ENCODE results near the gene CUBN.

GRCh38 chr10:16953270-16953669 lies 176.3 kb downstream of the CUBN start:
- no peak for TF ChIP-seq CTCF (IDR thresholded peaks at IDR 0.05)
- no peak for TF ChIP-seq POLR2AphosphoS5 (IDR thresholded peaks at IDR 0.05)
- no peak for TF ChIP-seq EP300 (IDR thresholded peaks at IDR 0.05)
